Measurements from ENCODE around the gene EIF2S1. TPM values are rescaled to one million over a fixed set of nuclear protein-coding genes. Genes with fewer than 3 reads are reported as not detected.
"Not testable (repeated sequence)": the region's sequence is repeated elsewhere in the genome, so short reads cannot be mapped to it uniquely, and the experiment has no call there.

The EIF2S1 gene
- total and polyA plus RNA-seq, 2 experiments from 2014 or later, result 42.7 to 135 TPM

- Histone ChIP-seq H3K4me1 (ENCODE audit: low read depth) (no peaks in the 10 kb centered on the region), H3K27ac (no peak overlapping the region), H3K4me3 (no peak overlapping the region), H3K27me3 (no peaks in the 10 kb centered on the region), H3K9me3 (ENCODE audit: low read depth) (no peaks in the 10 kb centered on the region), H3K36me3 (no peaks in the 10 kb centered on the region)
- DNase-seq (ENCODE audit: low read depth in 1 of 2, low spot score in 1 of 2), result no peak
- no peak for TF ChIP-seq CTCF (IDR thresholded peaks at IDR 0.05; ENCODE audit: low read depth, low read length)
These were observed 45.6 kb downstream of the EIF2S1 start for GRCh38 chr14:67405771-67406170.

- DNase-seq (ENCODE audit: low read depth in 1 of 2, low spot score in 1 of 2); H3K4me1 ChIP-seq (ENCODE audit: low read depth); H3K27ac ChIP-seq; H3K9me3 ChIP-seq (ENCODE audit: low read depth); H3K36me3 ChIP-seq; H3K4me3 ChIP-seq: not testable (repeated sequence)
- peaks cover 11% of the 10 kb centered on the region for H3K27me3 ChIP-seq
These were observed 48.1 kb downstream of the EIF2S1 start for GRCh38 chr14:67408122-67408801.

- Histone ChIP-seq H3K27me3 (peaks cover 11% of the 10 kb centered on the region), H3K9me3 (ENCODE audit: low read depth) (no peaks in the 10 kb centered on the region), H3K27ac (no peak overlapping the region), H3K36me3 (no peaks in the 10 kb centered on the region), H3K4me3 (no peak overlapping the region), H3K4me1 (ENCODE audit: low read depth) (no peaks in the 10 kb centered on the region)
- TF ChIP-seq CTCF (IDR thresholded peaks at IDR 0.05; ENCODE audit: low read depth, low read length), result no peak
- DNase-seq (ENCODE audit: low read depth in 1 of 2, low spot score in 1 of 2), result no peak
These were observed 49.3 kb downstream of the EIF2S1 start for GRCh38 chr14:67409461-67409860.

GRCh38 chr14:67410313-67410712 lies 50.2 kb downstream of the EIF2S1 start:
- Histone ChIP-seq H3K27me3 (peaks cover 11% of the 10 kb centered on the region), H3K4me1 (ENCODE audit: low read depth) (no peaks in the 10 kb centered on the region), H3K27ac (no peak overlapping the region), H3K4me3 (no peak overlapping the region), H3K9me3 (ENCODE audit: low read depth) (no peaks in the 10 kb centered on the region), H3K36me3 (no peaks in the 10 kb centered on the region)
- TF ChIP-seq CTCF (IDR thresholded peaks at IDR 0.05; ENCODE audit: low read depth, low read length), result no peak
- no peak for DNase-seq (ENCODE audit: low read depth in 1 of 2, low spot score in 1 of 2)

- no peak for TF ChIP-seq CTCF (IDR thresholded peaks at IDR 0.05; ENCODE audit: low read depth, low read length)
- Histone ChIP-seq H3K27ac (no peak overlapping the region), H3K36me3 (no peaks in the 10 kb centered on the region), H3K4me3 (peak overlapping the region; percentile 14), H3K4me1 (ENCODE audit: low read depth) (no peaks in the 10 kb centered on the region), H3K27me3 (peaks cover 11% of the 10 kb centered on the region), H3K9me3 (ENCODE audit: low read depth) (no peaks in the 10 kb centered on the region)
- DNase-seq (ENCODE audit: low read depth in 1 of 2, low spot score in 1 of 2), result peak in 1 of 2 donors; percentile 46
These were observed 51.2 kb downstream of the EIF2S1 start for GRCh38 chr14:67411370-67411769.

- Histone ChIP-seq H3K27me3 (peaks cover 11% of the 10 kb centered on the region), H3K27ac (no peak within 1 kb of the TSS), H3K4me3 (peak within 1 kb of the TSS; percentile 14), H3K9me3 (ENCODE audit: low read depth) (no peaks in the 10 kb centered on the region), H3K36me3 (no peaks in the 10 kb centered on the region), H3K4me1 (ENCODE audit: low read depth) (no peaks in the 10 kb centered on the region)
- DNase-seq (ENCODE audit: low read depth in 1 of 2, low spot score in 1 of 2), result peak in 1 of 2 donors; percentile 41
- no peak for TF ChIP-seq CTCF (IDR thresholded peaks at IDR 0.05; ENCODE audit: low read depth, low read length)
These were observed 51.8 kb downstream of the EIF2S1 start, which contains the start of gene PLEK2 for GRCh38 chr14:67411820-67412421. Gene PLEK2, minus strand, starts transcription at chr14:67412165. Its CDS starts 106 bp downstream, at chr14:67412059.
